HepG2 (cell line): ENCODE measurements around the gene KCNE5. TPM values are rescaled to one million over a fixed set of nuclear protein-coding genes. Genes with fewer than 3 reads are reported as not detected.

Source experiments
- ATAC-seq: fragments of 200-7000 bp; cut with Tn5 transposase; 3 replicates; pipeline ENCODE4 v1.9.1; 2020; ENCODE audit warnings: mild to moderate bottlenecking, moderate library complexity
- BruUV-seq: library from RNA; stranded (reverse); fragments of 400-500 nt; replicated peaks from 2 replicates; lab custom pipeline; 2021; lab: Mats Ljungman, UMichigan
- CTCF ChIA-PET: fragments of 300-600 bp; formaldehyde crosslinking; extraction: SDS; loops from one replicate; lab custom pipeline; 2021; ENCODE audit warnings: low total read pairs, inconsistent platforms, low intra/inter-chr PET ratio; lab: Yijun Ruan, JAX
- POLR2A ChIA-PET: fragments of 350-600 bp; sonication (Branson Sonifier 250); formaldehyde crosslinking; loops from one replicate; lab custom pipeline; 2020; ENCODE audit warnings: antibody characterized with exemption, inconsistent platforms; lab: Yijun Ruan, JAX
- DNase-seq: peaks from one replicate; pipeline ENCODE4 v3.0.0-alpha.2; 2015; ENCODE audit warnings: low spot score
- FAIRE-seq: peaks from 3 replicates; lab custom pipeline; 2011; peaks lifted over from hg19 to GRCh38; lab: Jason Lieb, UNC
- H2AFZ ChIP-seq: one replicate; pipeline ENCODE4 v1.6.1; 2011; ENCODE audit warnings: low read length, inconsistent platforms
- H3K27ac ChIP-seq: fragments of 300-600 bp; 3 replicates; pipeline ENCODE4 v1.8.0; 2011; ENCODE audit warnings: mixed run types, mild to moderate bottlenecking, mixed read lengths, low read length, inconsistent platforms; ENCODE audit not compliant: insufficient read depth; ENCODE audit errors: extremely low read length
- H3K27me3 ChIP-seq, 2 experiments: fragments of 200-600 bp in 1 of 2; 2 replicates in 1 of 2; 3 replicates in 1 of 2; pipeline versions ENCODE4 v1.6.0 to v1.8.0; 2011; ENCODE audit warnings: low read length in 2 of 2, mild to moderate bottlenecking in 2 of 2, moderate library complexity in 2 of 2, inconsistent platforms in 1 of 2; ENCODE audit not compliant: insufficient read depth in 2 of 2, control insufficient read depth in 1 of 2
- H3K36me3 ChIP-seq, 2 experiments: fragments of 200-600 bp in 1 of 2; replicated peaks in 1 of 2; 2 replicates in 1 of 2; 3 replicates in 1 of 2; pipeline versions ENCODE4 v1.5.1 to v1.8.0; 2011; ENCODE audit warnings: low read length in 2 of 2, inconsistent platforms in 1 of 2; ENCODE audit not compliant: insufficient read depth in 2 of 2, control insufficient read depth in 1 of 2
- H3K4me1 ChIP-seq: 2 replicates; pipeline ENCODE4 v1.5.1; 2012; ENCODE audit warnings: low read length, inconsistent platforms; ENCODE audit not compliant: insufficient read depth
- H3K4me2 ChIP-seq: 2 replicates; pipeline ENCODE4 v1.6.0; 2011; ENCODE audit warnings: low read depth, low read length, inconsistent platforms
- H3K4me3 ChIP-seq, 3 experiments: fragments of 200-600 bp in 1 of 3; sonication (generic), shearing (Covaris generic) in 1 of 3; replicated peaks in 1 of 3; 2 replicates each; pipeline ENCODE4 v1.5.1; 2011 to 2016; ENCODE audit warnings: low read length in 3 of 3, inconsistent platforms in 2 of 3, low read depth in 2 of 3, mild to moderate bottlenecking in 2 of 3, control low read depth in 1 of 3, mixed read lengths in 1 of 3; ENCODE audit not compliant: insufficient read depth in 1 of 3
- H3K79me2 ChIP-seq: one replicate; pipeline ENCODE4 v1.6.1; 2011; ENCODE audit warnings: low read length, inconsistent platforms; ENCODE audit not compliant: insufficient read depth
- H3K9ac ChIP-seq: 2 replicates; pipeline ENCODE4 v1.6.0; 2011; ENCODE audit warnings: mild to moderate bottlenecking, low read depth, low read length, inconsistent platforms; ENCODE audit not compliant: insufficient read depth
- H3K9me3 ChIP-seq: 2 replicates; pipeline ENCODE4 v1.5.1; 2012; ENCODE audit warnings: mild to moderate bottlenecking, low read length
- H4K20me1 ChIP-seq: 2 replicates; pipeline ENCODE4 v1.6.0; 2011; ENCODE audit warnings: inconsistent platforms, mild to moderate bottlenecking, low read length, moderate library complexity; ENCODE audit not compliant: insufficient read depth
- CEBPB ChIP-seq: IDR thresholded peaks from 2 replicates; pipeline ENCODE4 v1.6.1; 2011; ENCODE audit warnings: low read depth, low read length, improper control_type of control experiment, borderline replicate concordance
- HOXA7 ChIP-seq: sonication (generic); formaldehyde crosslinking; IDR thresholded peaks from 2 replicates; pipeline ENCODE4 v1.8.1; 2022; ENCODE audit warnings: mild to moderate bottlenecking, missing genetic modification reagents, moderate library complexity
- NFYC ChIP-seq: IDR thresholded peaks from 2 replicates; pipeline ENCODE4 v1.6.1; 2016; ENCODE audit warnings: missing genetic modification reagents, missing compliant biosample characterization
- RXRA ChIP-seq: sonication (generic); formaldehyde crosslinking; IDR thresholded peaks from 2 replicates; pipeline ENCODE4 v1.5.1; 2020; ENCODE audit warnings: missing genetic modification reagents
- ZNF563 ChIP-seq: sonication (generic); formaldehyde crosslinking; IDR thresholded peaks from 2 replicates; pipeline ENCODE4 v1.8.0; 2022; ENCODE audit warnings: mild to moderate bottlenecking, moderate library complexity, missing genetic modification reagents
- in situ Hi-C: cut with HindIII; loops from 2 replicates; pipeline ENCODE4 v1.10.0; 2017; ENCODE audit warnings: low pct_unique_long_range_greater_than_20kb; ENCODE audit not compliant: extremely low pct_ligation_motif_present
- intact Hi-C: fragments of 100-400 bp; cut with micrococcal nuclease; formaldehyde crosslinking; loops from one replicate; pipeline ENCODE4 v1.10.0; 2022; ENCODE audit not compliant: unreplicated experiment
- polyA plus RNA-seq, 8 experiments: library from polyadenylated mRNA; depleted of rRNA in 3 of 8; stranded (reverse) in 7 of 8; unstranded in 1 of 8; fragments of >200 nt; fragmentation: Illumina TruSeq in 4 of 8; extraction: Trizol in 4 of 8; gene quantifications; 2 replicates each; pipeline versions ENCODE4 v1.2.1 to v1.2.3, GENCODE V29; 2011 to 2016; ENCODE audit warnings: low read depth in 4 of 8, missing spikeins in 1 of 8, mixed read lengths in 1 of 8; ENCODE audit not compliant: insufficient read depth in 1 of 8
- total RNA-seq, 5 experiments: library from RNA; depleted of rRNA; stranded (reverse); fragments of >200 nt; fragmentation: Illumina TruSeq; extraction: Trizol; gene quantifications; 2 replicates each; pipeline ENCODE4 v1.2.3, GENCODE V29; 2016; ENCODE audit warnings: low read depth in 1 of 5
- TF ChIP-seq, protein P1 (sequence below): IDR thresholded peaks from 2 replicates; pipeline ENCODE4 v1.6.1; 2012; ENCODE audit warnings: low read length, improper control_type of control experiment
- TF ChIP-seq, protein P2 (sequence below): sonication (generic); formaldehyde crosslinking; IDR thresholded peaks from 2 replicates; pipeline ENCODE4 v1.4.0; 2020; ENCODE audit warnings: missing genetic modification reagents, borderline replicate concordance
- TF ChIP-seq, protein P3 (sequence below): sonication (generic); formaldehyde crosslinking; IDR thresholded peaks from 2 replicates; pipeline ENCODE4 v1.4.0; 2020; ENCODE audit warnings: missing genetic modification reagents, borderline replicate concordance
- TF ChIP-seq, protein P4 (sequence below): sonication (generic); formaldehyde crosslinking; IDR thresholded peaks from 2 replicates; pipeline ENCODE4 v1.5.0; 2020; ENCODE audit warnings: mild to moderate bottlenecking, low read depth, missing genetic modification reagents, borderline replicate concordance

KCNE5 gene
- total and polyA plus RNA-seq, 2 of the 13 experiments (the other 11 are each of a cell fraction or from before 2014, with no cell fraction given) = 0.33 to 1.4 TPM

DNA sequence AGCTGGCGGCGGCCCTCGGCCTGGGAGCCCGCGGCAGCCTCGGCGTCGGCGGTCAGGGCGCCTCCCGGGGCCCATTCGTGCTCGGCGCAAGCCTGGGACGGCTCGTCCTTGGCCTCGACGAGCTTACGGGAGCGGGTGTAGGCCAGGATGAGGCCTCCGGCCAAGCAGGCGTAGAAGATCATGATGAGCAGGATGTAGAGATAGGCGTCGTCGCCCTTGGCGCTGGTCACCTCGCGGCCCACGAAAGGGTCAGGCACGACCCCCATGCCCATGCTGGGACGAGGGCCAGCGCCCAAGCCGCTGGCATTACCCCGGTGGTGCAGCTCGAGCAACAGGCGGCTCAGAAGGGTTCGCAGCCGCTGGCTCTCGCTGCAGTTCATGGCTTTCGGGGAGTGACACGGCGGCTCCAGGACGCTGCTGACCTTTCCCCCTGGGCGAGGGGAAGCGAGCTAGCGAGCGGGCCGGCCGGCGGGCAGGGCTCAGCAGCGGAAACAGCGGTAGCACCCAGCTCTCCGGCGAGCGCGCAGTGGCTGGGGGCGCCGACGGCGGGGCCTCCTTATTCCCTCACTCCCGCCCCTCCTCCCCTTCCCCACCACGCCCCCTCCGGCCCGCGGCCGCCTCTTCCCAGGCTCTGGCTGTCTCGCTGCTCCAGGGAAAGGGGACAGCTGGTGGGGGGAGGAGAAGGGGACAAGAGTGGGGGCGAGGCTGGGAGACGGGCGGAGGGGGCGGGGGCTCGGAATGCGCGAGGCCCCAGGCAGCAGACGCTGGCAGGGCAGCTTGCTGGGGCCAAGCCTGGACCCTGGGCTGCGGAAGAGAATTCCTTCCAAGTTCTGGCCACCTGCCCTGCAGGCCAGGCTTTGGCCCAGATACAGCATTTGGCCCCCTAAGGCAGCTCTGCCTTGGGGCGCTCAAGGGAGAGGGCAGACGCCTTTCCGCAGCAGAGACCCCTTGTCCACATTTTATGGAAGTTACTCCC is at the start of gene KCNE5 (continued):
- TF ChIP-seq, protein P1, sequence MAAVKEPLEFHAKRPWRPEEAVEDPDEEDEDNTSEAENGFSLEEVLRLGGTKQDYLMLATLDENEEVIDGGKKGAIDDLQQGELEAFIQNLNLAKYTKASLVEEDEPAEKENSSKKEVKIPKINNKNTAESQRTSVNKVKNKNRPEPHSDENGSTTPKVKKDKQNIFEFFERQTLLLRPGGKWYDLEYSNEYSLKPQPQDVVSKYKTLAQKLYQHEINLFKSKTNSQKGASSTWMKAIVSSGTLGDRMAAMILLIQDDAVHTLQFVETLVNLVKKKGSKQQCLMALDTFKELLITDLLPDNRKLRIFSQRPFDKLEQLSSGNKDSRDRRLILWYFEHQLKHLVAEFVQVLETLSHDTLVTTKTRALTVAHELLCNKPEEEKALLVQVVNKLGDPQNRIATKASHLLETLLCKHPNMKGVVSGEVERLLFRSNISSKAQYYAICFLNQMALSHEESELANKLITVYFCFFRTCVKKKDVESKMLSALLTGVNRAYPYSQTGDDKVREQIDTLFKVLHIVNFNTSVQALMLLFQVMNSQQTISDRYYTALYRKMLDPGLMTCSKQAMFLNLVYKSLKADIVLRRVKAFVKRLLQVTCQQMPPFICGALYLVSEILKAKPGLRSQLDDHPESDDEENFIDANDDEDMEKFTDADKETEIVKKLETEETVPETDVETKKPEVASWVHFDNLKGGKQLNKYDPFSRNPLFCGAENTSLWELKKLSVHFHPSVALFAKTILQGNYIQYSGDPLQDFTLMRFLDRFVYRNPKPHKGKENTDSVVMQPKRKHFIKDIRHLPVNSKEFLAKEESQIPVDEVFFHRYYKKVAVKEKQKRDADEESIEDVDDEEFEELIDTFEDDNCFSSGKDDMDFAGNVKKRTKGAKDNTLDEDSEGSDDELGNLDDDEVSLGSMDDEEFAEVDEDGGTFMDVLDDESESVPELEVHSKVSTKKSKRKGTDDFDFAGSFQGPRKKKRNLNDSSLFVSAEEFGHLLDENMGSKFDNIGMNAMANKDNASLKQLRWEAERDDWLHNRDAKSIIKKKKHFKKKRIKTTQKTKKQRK = no peak

DNA sequence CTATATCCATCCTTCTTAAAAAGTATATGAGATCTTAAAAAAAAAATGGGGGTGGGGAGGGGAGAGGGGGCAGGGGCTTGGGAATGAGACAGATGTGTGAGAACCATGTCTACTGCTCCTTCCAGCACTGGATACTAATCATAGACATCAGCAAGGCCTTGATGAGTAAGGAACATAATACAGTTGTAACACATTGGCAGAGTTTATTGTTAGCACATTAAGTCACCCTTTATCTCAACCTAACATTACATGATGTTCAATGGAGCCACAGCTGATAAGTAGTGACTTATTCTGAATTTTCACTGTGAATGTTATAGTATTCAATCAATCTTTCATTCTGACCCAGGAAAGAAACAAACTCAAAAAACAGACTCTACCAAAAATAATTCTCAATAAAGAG is 47.3 kb upstream of the KCNE5 start:
- Histone ChIP-seq H2AFZ (no peak overlapping the region), H3K9ac (no peak overlapping the region), H3K36me3 (peaks cover 6 to 44% of the 10 kb centered on the region in 2 experiments), H3K27ac (no peak overlapping the region), H3K27me3 (no peaks in the 10 kb centered on the region), H3K4me2 (no peak overlapping the region), H3K9me3 (no peaks in the 10 kb centered on the region), H3K79me2 (peaks cover 28% of the 10 kb centered on the region), H3K4me3 (no peak overlapping the region), H4K20me1 (no peaks in the 10 kb centered on the region; the same call in 1 of the 2 replicates), H3K4me1 (no peaks in the 10 kb centered on the region)
- ChIA-PET POLR2A (no interaction called here), CTCF (no interaction called here)
- ATAC-seq (no peak), DNase-seq (no peak), FAIRE-seq (no peak)
- no TSS peak for BruUV-seq
- intact Hi-C loops = no loop called here
- in situ Hi-C loops = no loop called here
- TF ChIP-seq, protein P2, sequence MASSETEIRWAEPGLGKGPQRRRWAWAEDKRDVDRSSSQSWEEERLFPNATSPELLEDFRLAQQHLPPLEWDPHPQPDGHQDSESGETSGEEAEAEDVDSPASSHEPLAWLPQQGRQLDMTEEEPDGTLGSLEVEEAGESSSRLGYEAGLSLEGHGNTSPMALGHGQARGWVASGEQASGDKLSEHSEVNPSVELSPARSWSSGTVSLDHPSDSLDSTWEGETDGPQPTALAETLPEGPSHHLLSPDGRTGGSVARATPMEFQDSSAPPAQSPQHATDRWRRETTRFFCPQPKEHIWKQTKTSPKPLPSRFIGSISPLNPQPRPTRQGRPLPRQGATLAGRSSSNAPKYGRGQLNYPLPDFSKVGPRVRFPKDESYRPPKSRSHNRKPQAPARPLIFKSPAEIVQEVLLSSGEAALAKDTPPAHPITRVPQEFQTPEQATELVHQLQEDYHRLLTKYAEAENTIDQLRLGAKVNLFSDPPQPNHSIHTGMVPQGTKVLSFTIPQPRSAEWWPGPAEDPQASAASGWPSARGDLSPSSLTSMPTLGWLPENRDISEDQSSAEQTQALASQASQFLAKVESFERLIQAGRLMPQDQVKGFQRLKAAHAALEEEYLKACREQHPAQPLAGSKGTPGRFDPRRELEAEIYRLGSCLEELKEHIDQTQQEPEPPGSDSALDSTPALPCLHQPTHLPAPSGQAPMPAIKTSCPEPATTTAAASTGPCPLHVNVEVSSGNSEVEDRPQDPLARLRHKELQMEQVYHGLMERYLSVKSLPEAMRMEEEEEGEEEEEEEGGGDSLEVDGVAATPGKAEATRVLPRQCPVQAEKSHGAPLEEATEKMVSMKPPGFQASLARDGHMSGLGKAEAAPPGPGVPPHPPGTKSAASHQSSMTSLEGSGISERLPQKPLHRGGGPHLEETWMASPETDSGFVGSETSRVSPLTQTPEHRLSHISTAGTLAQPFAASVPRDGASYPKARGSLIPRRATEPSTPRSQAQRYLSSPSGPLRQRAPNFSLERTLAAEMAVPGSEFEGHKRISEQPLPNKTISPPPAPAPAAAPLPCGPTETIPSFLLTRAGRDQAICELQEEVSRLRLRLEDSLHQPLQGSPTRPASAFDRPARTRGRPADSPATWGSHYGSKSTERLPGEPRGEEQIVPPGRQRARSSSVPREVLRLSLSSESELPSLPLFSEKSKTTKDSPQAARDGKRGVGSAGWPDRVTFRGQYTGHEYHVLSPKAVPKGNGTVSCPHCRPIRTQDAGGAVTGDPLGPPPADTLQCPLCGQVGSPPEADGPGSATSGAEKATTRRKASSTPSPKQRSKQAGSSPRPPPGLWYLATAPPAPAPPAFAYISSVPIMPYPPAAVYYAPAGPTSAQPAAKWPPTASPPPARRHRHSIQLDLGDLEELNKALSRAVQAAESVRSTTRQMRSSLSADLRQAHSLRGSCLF (CRISPR knock-in tag) = no peak
- TF ChIP-seq RXRA (CRISPR knock-in tag) (no peak), HOXA7 (CRISPR knock-in tag) (no peak), NFYC (CRISPR knock-in tag) (no peak), CEBPB (no peak), ZNF563 (CRISPR knock-in tag) (no peak)
- TF ChIP-seq, protein P3, sequence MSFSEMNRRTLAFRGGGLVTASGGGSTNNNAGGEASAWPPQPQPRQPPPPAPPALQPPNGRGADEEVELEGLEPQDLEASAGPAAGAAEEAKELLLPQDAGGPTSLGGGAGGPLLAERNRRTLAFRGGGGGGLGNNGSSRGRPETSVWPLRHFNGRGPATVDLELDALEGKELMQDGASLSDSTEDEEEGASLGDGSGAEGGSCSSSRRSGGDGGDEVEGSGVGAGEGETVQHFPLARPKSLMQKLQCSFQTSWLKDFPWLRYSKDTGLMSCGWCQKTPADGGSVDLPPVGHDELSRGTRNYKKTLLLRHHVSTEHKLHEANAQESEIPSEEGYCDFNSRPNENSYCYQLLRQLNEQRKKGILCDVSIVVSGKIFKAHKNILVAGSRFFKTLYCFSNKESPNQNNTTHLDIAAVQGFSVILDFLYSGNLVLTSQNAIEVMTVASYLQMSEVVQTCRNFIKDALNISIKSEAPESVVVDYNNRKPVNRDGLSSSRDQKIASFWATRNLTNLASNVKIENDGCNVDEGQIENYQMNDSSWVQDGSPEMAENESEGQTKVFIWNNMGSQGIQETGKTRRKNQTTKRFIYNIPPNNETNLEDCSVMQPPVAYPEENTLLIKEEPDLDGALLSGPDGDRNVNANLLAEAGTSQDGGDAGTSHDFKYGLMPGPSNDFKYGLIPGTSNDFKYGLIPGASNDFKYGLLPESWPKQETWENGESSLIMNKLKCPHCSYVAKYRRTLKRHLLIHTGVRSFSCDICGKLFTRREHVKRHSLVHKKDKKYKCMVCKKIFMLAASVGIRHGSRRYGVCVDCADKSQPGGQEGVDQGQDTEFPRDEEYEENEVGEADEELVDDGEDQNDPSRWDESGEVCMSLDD = no peak
- TF ChIP-seq, protein P4, sequence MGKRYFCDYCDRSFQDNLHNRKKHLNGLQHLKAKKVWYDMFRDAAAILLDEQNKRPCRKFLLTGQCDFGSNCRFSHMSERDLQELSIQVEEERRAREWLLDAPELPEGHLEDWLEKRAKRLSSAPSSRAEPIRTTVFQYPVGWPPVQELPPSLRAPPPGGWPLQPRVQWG (CRISPR knock-in tag) = no peak
